ENCODE results near the gene C17orf67.

- TF ChIP-seq CTCF (IDR thresholded peaks at IDR 0.05 in 2 of 3, conservative IDR thresholded peaks at IDR 0.05 in 1 of 3; ENCODE audit: insufficient read depth in 2 of 3, low read depth in 1 of 3, low read length in 3 of 3): no peak
- TF ChIP-seq CBX5 (IDR thresholded peaks at IDR 0.05; ENCODE audit: borderline replicate concordance, low read depth): no peak
These were observed 26.0 kb downstream of the C17orf67 start for GRCh38 chr17:56807723-56808122.

Measured in K562 (cell line).